H9 (cell line): Measurements from ENCODE around the gene WSCD2. TPM values are rescaled to one million over a fixed set of nuclear protein-coding genes. Genes with fewer than 3 reads are reported as not detected.

Source experiments
- DNase-seq: peaks from one replicate; pipeline ENCODE4 v3.0.0-alpha.2; 2017
- H2AFZ ChIP-seq: one replicate; pipeline ENCODE4 v1.6.1; 2013; ENCODE audit warnings: mild to moderate bottlenecking, low read length, control low read depth, moderate library complexity
- H2AK5ac ChIP-seq: 2 replicates; pipeline ENCODE4 v1.6.1; 2013; ENCODE audit warnings: low read length, control low read depth, mixed read lengths; ENCODE audit not compliant: insufficient read length
- H2BK120ac ChIP-seq: one replicate; pipeline ENCODE4 v1.6.1; 2013; ENCODE audit warnings: low read depth, mild to moderate bottlenecking, low read length, control low read depth, inconsistent platforms; ENCODE audit not compliant: poor library complexity, severe bottlenecking
- H2BK12ac ChIP-seq: 2 replicates; pipeline ENCODE4 v1.6.1; 2013; ENCODE audit warnings: low read length, control low read depth, mixed read lengths, low read depth; ENCODE audit not compliant: insufficient read length
- H2BK15ac ChIP-seq: 2 replicates; pipeline ENCODE4 v1.6.1; 2013; ENCODE audit warnings: low read depth, low read length, control low read depth
- H2BK20ac ChIP-seq: one replicate; pipeline ENCODE4 v1.6.1; 2013; ENCODE audit warnings: low read depth, mild to moderate bottlenecking, low read length, control low read depth, inconsistent platforms; ENCODE audit not compliant: poor library complexity, severe bottlenecking
- H2BK5ac ChIP-seq: 2 replicates; pipeline ENCODE4 v1.6.1; 2013; ENCODE audit warnings: low read length, control low read depth, mixed read lengths; ENCODE audit not compliant: insufficient read length
- H3K14ac ChIP-seq: 2 replicates; pipeline ENCODE4 v1.6.1; 2013; ENCODE audit warnings: low read length, control low read depth; ENCODE audit not compliant: insufficient read depth
- H3K18ac ChIP-seq: 2 replicates; pipeline ENCODE4 v1.6.1; 2013; ENCODE audit warnings: low read depth, mild to moderate bottlenecking, mixed read lengths, low read length, control low read depth; ENCODE audit not compliant: insufficient read length
- H3K23ac ChIP-seq: 2 replicates; pipeline ENCODE4 v1.6.1; 2013; ENCODE audit warnings: low read length, control low read depth, mixed read lengths, low read depth; ENCODE audit not compliant: insufficient read length
- H3K23me2 ChIP-seq: 2 replicates; pipeline ENCODE4 v1.6.1; 2013; ENCODE audit warnings: low read depth, mild to moderate bottlenecking, mixed read lengths, low read length, control low read depth; ENCODE audit not compliant: insufficient read length, poor library complexity, severe bottlenecking
- H3K27ac ChIP-seq: 2 replicates; pipeline ENCODE4 v1.5.1; 2013; ENCODE audit warnings: low read length, control low read depth, mixed read lengths, low read depth; ENCODE audit not compliant: insufficient read length
- H3K27me3 ChIP-seq: 2 replicates; pipeline ENCODE4 v1.6.1; 2013; ENCODE audit warnings: low read length, control low read depth, inconsistent platforms; ENCODE audit not compliant: insufficient read depth
- H3K4ac ChIP-seq: 2 replicates; pipeline ENCODE4 v1.6.1; 2013; ENCODE audit warnings: low read depth, mild to moderate bottlenecking, control low read depth, inconsistent platforms, low read length, moderate library complexity
- H3K4me1 ChIP-seq: 2 replicates; pipeline ENCODE4 v1.6.1; 2013; ENCODE audit warnings: low read length, control low read depth, inconsistent platforms; ENCODE audit not compliant: insufficient read depth
- H3K4me2 ChIP-seq: 2 replicates; pipeline ENCODE4 v1.6.1; 2013; ENCODE audit warnings: low read length, control low read depth, mixed read lengths; ENCODE audit not compliant: insufficient read length, insufficient read depth
- H3K56ac ChIP-seq: 2 replicates; pipeline ENCODE4 v1.6.1; 2013; ENCODE audit warnings: low read depth, mild to moderate bottlenecking, mixed read lengths, low read length, control low read depth; ENCODE audit not compliant: insufficient read length
- H3K79me1 ChIP-seq: 2 replicates; pipeline ENCODE4 v1.6.1; 2013; ENCODE audit warnings: low read depth, mild to moderate bottlenecking, moderate library complexity, low read length, control low read depth, inconsistent platforms; ENCODE audit not compliant: insufficient read depth, poor library complexity, severe bottlenecking
- H3K79me2 ChIP-seq: 2 replicates; pipeline ENCODE4 v1.6.1; 2013; ENCODE audit warnings: low read length, control low read depth, inconsistent platforms; ENCODE audit not compliant: insufficient read depth
- H3K9ac ChIP-seq: 2 replicates; pipeline ENCODE4 v1.6.1; 2013; ENCODE audit warnings: low read length, control low read depth, mixed read lengths; ENCODE audit not compliant: insufficient read length; ENCODE audit errors: extremely low read depth
- H3K9me3 ChIP-seq: one replicate; pipeline ENCODE4 v1.6.1; 2013; ENCODE audit warnings: low read depth, low read length, inconsistent platforms; ENCODE audit not compliant: control insufficient read depth
- H3T11ph ChIP-seq: one replicate; pipeline ENCODE4 v1.6.1; 2013; ENCODE audit warnings: mild to moderate bottlenecking, low read length, control low read depth, inconsistent platforms
- H4K20me1 ChIP-seq: one replicate; pipeline ENCODE4 v1.6.1; 2013; ENCODE audit not compliant: control insufficient read depth, insufficient read length, insufficient read depth
- H4K5ac ChIP-seq: 2 replicates; pipeline ENCODE4 v1.6.1; 2013; ENCODE audit warnings: low read depth, mild to moderate bottlenecking, mixed read lengths, low read length, control low read depth; ENCODE audit not compliant: insufficient read length
- H4K8ac ChIP-seq: replicated peaks from 2 replicates; pipeline ENCODE4 v1.6.1; 2013; ENCODE audit warnings: low read length, control low read depth, mixed read lengths, low read depth; ENCODE audit not compliant: insufficient read length
- H4K91ac ChIP-seq: 2 replicates; pipeline ENCODE4 v1.6.1; 2013; ENCODE audit warnings: low read depth, mild to moderate bottlenecking, moderate library complexity, mixed read lengths, low read length, control low read depth; ENCODE audit not compliant: insufficient read length
- H3K27ac Mint-ChIP-seq, 3 experiments: 2 replicates in 2 of 3; 3 replicates in 1 of 3; pipeline ENCODE4 v1.8.0; 2020 to 2021; ENCODE audit warnings: mixed read lengths in 3 of 3, mild to moderate bottlenecking in 1 of 3, moderate library complexity in 1 of 3
- H3K27me3 Mint-ChIP-seq: 2 replicates; pipeline ENCODE4 v1.8.0; 2021; ENCODE audit warnings: low read depth, mild to moderate bottlenecking, moderate library complexity, mixed read lengths
- H3K36me3 Mint-ChIP-seq, 3 experiments: 2 replicates in 2 of 3; 3 replicates in 1 of 3; pipeline ENCODE4 v1.8.0; 2020 to 2021; ENCODE audit warnings: low read depth in 3 of 3, mixed read lengths in 3 of 3; ENCODE audit not compliant: insufficient read depth in 1 of 3
- H3K4me1 Mint-ChIP-seq, 2 experiments: 2 replicates each; pipeline ENCODE4 v1.8.0; 2020; ENCODE audit warnings: mixed read lengths in 2 of 2
- H3K4me3 Mint-ChIP-seq, 2 experiments: 2 replicates in 1 of 2; 3 replicates in 1 of 2; pipeline ENCODE4 v1.8.0; 2020 to 2021; ENCODE audit warnings: mild to moderate bottlenecking in 2 of 2, mixed read lengths in 2 of 2, moderate library complexity in 1 of 2
- H3K9me3 Mint-ChIP-seq, 2 experiments: 2 replicates in 1 of 2; 3 replicates in 1 of 2; pipeline ENCODE4 v1.8.0; 2020; ENCODE audit warnings: mild to moderate bottlenecking in 2 of 2, mixed read lengths in 2 of 2, moderate library complexity in 1 of 2
- WGBS: extraction: QIAGEN DNeasy Blood & Tissue Kit; methylation state at CpG from one replicate; pipeline ENCODE4 v1.1.7; 2013; ENCODE audit warnings: missing lambda C conversion rate, low lambda C conversion rate, mixed read lengths; ENCODE audit not compliant: insufficient read length; ENCODE audit errors: extremely low coverage; 5-methylcytosine and 5-hydroxymethylcytosine counted together
- total RNA-seq: library from RNA; stranded (reverse); gene quantifications from 2 replicates; pipeline ENCODE4 v1.2.1, GENCODE V29; 2021
- TF ChIP-seq, protein P1 (sequence below): fragments of 200-600 bp; sonication (generic); conservative IDR thresholded peaks from 3 replicates; pipeline ENCODE4 v1.8.0; 2021; ENCODE audit warnings: antibody characterized with exemption, mild to moderate bottlenecking

The WSCD2 gene
- total RNA-seq, 1 experiment from 2014 or later = 0.92 TPM

GRCh38 chr12:108199106-108199505 lies 70.0 kb downstream of the WSCD2 start:
- WGBS = no CpG with 5 or more reads among the region's 5 CpGs
- TF ChIP-seq, protein P1, sequence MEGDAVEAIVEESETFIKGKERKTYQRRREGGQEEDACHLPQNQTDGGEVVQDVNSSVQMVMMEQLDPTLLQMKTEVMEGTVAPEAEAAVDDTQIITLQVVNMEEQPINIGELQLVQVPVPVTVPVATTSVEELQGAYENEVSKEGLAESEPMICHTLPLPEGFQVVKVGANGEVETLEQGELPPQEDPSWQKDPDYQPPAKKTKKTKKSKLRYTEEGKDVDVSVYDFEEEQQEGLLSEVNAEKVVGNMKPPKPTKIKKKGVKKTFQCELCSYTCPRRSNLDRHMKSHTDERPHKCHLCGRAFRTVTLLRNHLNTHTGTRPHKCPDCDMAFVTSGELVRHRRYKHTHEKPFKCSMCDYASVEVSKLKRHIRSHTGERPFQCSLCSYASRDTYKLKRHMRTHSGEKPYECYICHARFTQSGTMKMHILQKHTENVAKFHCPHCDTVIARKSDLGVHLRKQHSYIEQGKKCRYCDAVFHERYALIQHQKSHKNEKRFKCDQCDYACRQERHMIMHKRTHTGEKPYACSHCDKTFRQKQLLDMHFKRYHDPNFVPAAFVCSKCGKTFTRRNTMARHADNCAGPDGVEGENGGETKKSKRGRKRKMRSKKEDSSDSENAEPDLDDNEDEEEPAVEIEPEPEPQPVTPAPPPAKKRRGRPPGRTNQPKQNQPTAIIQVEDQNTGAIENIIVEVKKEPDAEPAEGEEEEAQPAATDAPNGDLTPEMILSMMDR = no peak
- H2BK120ac ChIP-seq = no peak overlapping the region

More at GRCh38 chr12:108199106-108199505, 70.0 kb downstream of the WSCD2 start:
- H3K79me2 ChIP-seq = no peaks in the 10 kb centered on the region
- no peak overlapping the region for H2AK5ac ChIP-seq
- no peaks in the 10 kb centered on the region for H3K23me2 ChIP-seq
- no peaks in the 10 kb centered on the region for H3K9me3 ChIP-seq
- H3K4me2 ChIP-seq = no peak overlapping the region
- no peak overlapping the region for H3K14ac ChIP-seq
- H3K4me1 ChIP-seq = no peaks in the 10 kb centered on the region
- Mint-ChIP-seq H3K36me3 (peaks cover 0 to 7% (median 3%) of the 10 kb centered on the region in 3 experiments; a peak in 2 of 7 replicates), H3K4me1 (peaks cover 5 to 13% of the 10 kb centered on the region in 2 experiments), H3K9me3 (peaks cover 0 to 7% of the 10 kb centered on the region in 2 experiments; a peak in 2 of 5 replicates), H3K4me3 (no peak overlapping the region), H3K27ac (no peak overlapping the region), H3K27me3 (peaks cover 4% of the 10 kb centered on the region)
- H3K23ac ChIP-seq = no peak overlapping the region
- H3K56ac ChIP-seq = no peak overlapping the region
- no peak overlapping the region for H2BK5ac ChIP-seq
- no peak overlapping the region for H3K27ac ChIP-seq
- no peak overlapping the region for H3K18ac ChIP-seq
- no peak overlapping the region for H4K91ac ChIP-seq
- no peak overlapping the region for H4K5ac ChIP-seq
- no peak overlapping the region for H2BK12ac ChIP-seq
- no peak overlapping the region for H2AFZ ChIP-seq
- no peak overlapping the region for H3K4ac ChIP-seq
- H3T11ph ChIP-seq = no peak overlapping the region
- no peak overlapping the region for H3K9ac ChIP-seq
- H4K20me1 ChIP-seq = no peaks in the 10 kb centered on the region
- no peak overlapping the region for H4K8ac ChIP-seq
- no peak for DNase-seq
- H3K27me3 ChIP-seq = no peaks in the 10 kb centered on the region
- no peak overlapping the region for H2BK20ac ChIP-seq
- no peak overlapping the region for H2BK15ac ChIP-seq
- no peaks in the 10 kb centered on the region for H3K79me1 ChIP-seq
